HG03196 (cell line): ENCODE measurements around the gene DCAKD.

Experiments used
- ATAC-seq: cut with Tn5 transposase; IDR thresholded peaks from one replicate; pipeline ENCODE4 v1.9.1; 2021; ENCODE audit not compliant: unreplicated experiment

DCAKD gene

GRCh38 chr17:44976206-44976605 is 75.2 kb downstream of the DCAKD start:
- no peak for ATAC-seq
